HepG2 (cell line): ENCODE data around the gene GNGT2. TPM values are rescaled to one million over a fixed set of nuclear protein-coding genes. Genes with fewer than 3 reads are reported as not detected.

Experiments used
- ATAC-seq: fragments of 200-7000 bp; cut with Tn5 transposase; 3 replicates; pipeline ENCODE4 v1.9.1; 2020; ENCODE audit warnings: mild to moderate bottlenecking, moderate library complexity
- BruUV-seq: library from RNA; stranded (reverse); fragments of 400-500 nt; replicated peaks from 2 replicates; lab custom pipeline; 2021; lab: Mats Ljungman, UMichigan
- CTCF ChIA-PET: fragments of 300-600 bp; formaldehyde crosslinking; extraction: SDS; loops from one replicate; lab custom pipeline; 2021; ENCODE audit warnings: low total read pairs, inconsistent platforms, low intra/inter-chr PET ratio; lab: Yijun Ruan, JAX
- POLR2A ChIA-PET: fragments of 350-600 bp; sonication (Branson Sonifier 250); formaldehyde crosslinking; loops from one replicate; lab custom pipeline; 2020; ENCODE audit warnings: antibody characterized with exemption, inconsistent platforms; lab: Yijun Ruan, JAX
- DNase-seq: peaks from one replicate; pipeline ENCODE4 v3.0.0-alpha.2; 2015; ENCODE audit warnings: low spot score
- FAIRE-seq: peaks from 3 replicates; lab custom pipeline; 2011; peaks lifted over from hg19 to GRCh38; lab: Jason Lieb, UNC
- H2AFZ ChIP-seq: one replicate; pipeline ENCODE4 v1.6.1; 2011; ENCODE audit warnings: low read length, inconsistent platforms
- H3K27ac ChIP-seq: fragments of 300-600 bp; 3 replicates; pipeline ENCODE4 v1.8.0; 2011; ENCODE audit warnings: mixed run types, mild to moderate bottlenecking, mixed read lengths, low read length, inconsistent platforms; ENCODE audit not compliant: insufficient read depth; ENCODE audit errors: extremely low read length
- H3K27me3 ChIP-seq, 2 experiments: fragments of 200-600 bp in 1 of 2; 2 replicates in 1 of 2; 3 replicates in 1 of 2; pipeline versions ENCODE4 v1.6.0 to v1.8.0; 2011; ENCODE audit warnings: low read length in 2 of 2, mild to moderate bottlenecking in 2 of 2, moderate library complexity in 2 of 2, inconsistent platforms in 1 of 2; ENCODE audit not compliant: insufficient read depth in 2 of 2, control insufficient read depth in 1 of 2
- H3K36me3 ChIP-seq, 2 experiments: fragments of 200-600 bp in 1 of 2; replicated peaks in 1 of 2; 2 replicates in 1 of 2; 3 replicates in 1 of 2; pipeline versions ENCODE4 v1.5.1 to v1.8.0; 2011; ENCODE audit warnings: low read length in 2 of 2, inconsistent platforms in 1 of 2; ENCODE audit not compliant: insufficient read depth in 2 of 2, control insufficient read depth in 1 of 2
- H3K4me1 ChIP-seq: 2 replicates; pipeline ENCODE4 v1.5.1; 2012; ENCODE audit warnings: low read length, inconsistent platforms; ENCODE audit not compliant: insufficient read depth
- H3K4me2 ChIP-seq: 2 replicates; pipeline ENCODE4 v1.6.0; 2011; ENCODE audit warnings: low read depth, low read length, inconsistent platforms
- H3K4me3 ChIP-seq, 3 experiments: fragments of 200-600 bp in 1 of 3; sonication (generic), shearing (Covaris generic) in 1 of 3; replicated peaks in 1 of 3; 2 replicates each; pipeline ENCODE4 v1.5.1; 2011 to 2016; ENCODE audit warnings: low read length in 3 of 3, inconsistent platforms in 2 of 3, low read depth in 2 of 3, mild to moderate bottlenecking in 2 of 3, control low read depth in 1 of 3, mixed read lengths in 1 of 3; ENCODE audit not compliant: insufficient read depth in 1 of 3
- H3K79me2 ChIP-seq: one replicate; pipeline ENCODE4 v1.6.1; 2011; ENCODE audit warnings: low read length, inconsistent platforms; ENCODE audit not compliant: insufficient read depth
- H3K9ac ChIP-seq: 2 replicates; pipeline ENCODE4 v1.6.0; 2011; ENCODE audit warnings: mild to moderate bottlenecking, low read depth, low read length, inconsistent platforms; ENCODE audit not compliant: insufficient read depth
- H3K9me3 ChIP-seq: 2 replicates; pipeline ENCODE4 v1.5.1; 2012; ENCODE audit warnings: mild to moderate bottlenecking, low read length
- H4K20me1 ChIP-seq: 2 replicates; pipeline ENCODE4 v1.6.0; 2011; ENCODE audit warnings: inconsistent platforms, mild to moderate bottlenecking, low read length, moderate library complexity; ENCODE audit not compliant: insufficient read depth
- DNMT1 ChIP-seq: sonication (generic); formaldehyde crosslinking; IDR thresholded peaks from 2 replicates; pipeline ENCODE4 v1.5.1; 2020; ENCODE audit warnings: mild to moderate bottlenecking, missing genetic modification reagents
- HMG20B ChIP-seq: conservative IDR thresholded peaks from 2 replicates; pipeline ENCODE4 v1.6.1; 2016; ENCODE audit warnings: missing genetic modification reagents, missing compliant biosample characterization
- MXD4 ChIP-seq: IDR thresholded peaks from 2 replicates; pipeline ENCODE4 v1.6.1; 2016; ENCODE audit warnings: mild to moderate bottlenecking, missing biosample characterization, missing genetic modification reagents
- PAXIP1 ChIP-seq: sonication (generic); formaldehyde crosslinking; conservative IDR thresholded peaks from 2 replicates; pipeline ENCODE4 v1.4.0; 2020; ENCODE audit warnings: mild to moderate bottlenecking, missing genetic modification reagents, moderate library complexity
- POLR2G ChIP-seq: fragments of 200-400 bp; formaldehyde crosslinking; IDR thresholded peaks from 2 replicates; pipeline ENCODE4 v1.6.1; 2018; ENCODE audit warnings: mild to moderate bottlenecking, low read depth, low read length, moderate library complexity
- RELA ChIP-seq: sonication (generic); formaldehyde crosslinking; IDR thresholded peaks from 2 replicates; pipeline ENCODE4 v1.4.0; 2020; ENCODE audit warnings: missing genetic modification reagents
- REXO4 ChIP-seq: sonication (generic); formaldehyde crosslinking; IDR thresholded peaks from 2 replicates; pipeline ENCODE4 v1.8.0; 2022; ENCODE audit warnings: missing genetic modification reagents, mild to moderate bottlenecking, borderline replicate concordance
- SOX5 ChIP-seq: IDR thresholded peaks from 2 replicates; pipeline ENCODE4 v1.6.1; 2016; ENCODE audit warnings: borderline replicate concordance
- ZIK1 ChIP-seq: sonication (generic); formaldehyde crosslinking; IDR thresholded peaks from 2 replicates; pipeline ENCODE4 v1.5.0; 2020; ENCODE audit warnings: mild to moderate bottlenecking, low read depth, missing genetic modification reagents, borderline replicate concordance
- ZNF562 ChIP-seq: sonication (generic); formaldehyde crosslinking; IDR thresholded peaks from 2 replicates; pipeline ENCODE4 v1.8.0; 2022; ENCODE audit warnings: missing genetic modification reagents, borderline replicate concordance
- ZNF567 ChIP-seq: sonication (generic); formaldehyde crosslinking; IDR thresholded peaks from 2 replicates; pipeline ENCODE4 v1.8.1; 2023; ENCODE audit warnings: mild to moderate bottlenecking, missing genetic modification reagents, borderline replicate concordance
- ZNF605 ChIP-seq: sonication (generic); formaldehyde crosslinking; IDR thresholded peaks from 2 replicates; pipeline ENCODE4 v1.8.0; 2022; ENCODE audit warnings: mild to moderate bottlenecking, missing genetic modification reagents
- ZNF7 ChIP-seq: IDR thresholded peaks from 2 replicates; pipeline ENCODE4 v1.6.1; 2016; ENCODE audit warnings: missing biosample characterization, missing genetic modification reagents
- ZNF816 ChIP-seq: sonication (generic); formaldehyde crosslinking; IDR thresholded peaks from 2 replicates; pipeline ENCODE4 v1.8.0; 2022; ENCODE audit warnings: missing genetic modification reagents, mild to moderate bottlenecking, borderline replicate concordance
- ZSCAN22 ChIP-seq: sonication (generic); formaldehyde crosslinking; IDR thresholded peaks from 2 replicates; pipeline ENCODE4 v1.4.0; 2020; ENCODE audit warnings: mild to moderate bottlenecking, missing genetic modification reagents
- WGBS: methylation state at CpG from one replicate; pipeline ENCODE4 v1.1.6; 2017; ENCODE audit warnings: low lambda C conversion rate; 5-methylcytosine and 5-hydroxymethylcytosine counted together
- in situ Hi-C: cut with HindIII; loops from 2 replicates; pipeline ENCODE4 v1.10.0; 2017; ENCODE audit warnings: low pct_unique_long_range_greater_than_20kb; ENCODE audit not compliant: extremely low pct_ligation_motif_present
- intact Hi-C: fragments of 100-400 bp; cut with micrococcal nuclease; formaldehyde crosslinking; loops from one replicate; pipeline ENCODE4 v1.10.0; 2022; ENCODE audit not compliant: unreplicated experiment
- polyA plus RNA-seq, 8 experiments: library from polyadenylated mRNA; depleted of rRNA in 3 of 8; stranded (reverse) in 7 of 8; unstranded in 1 of 8; fragments of >200 nt; fragmentation: Illumina TruSeq in 4 of 8; extraction: Trizol in 4 of 8; gene quantifications; 2 replicates each; pipeline versions ENCODE4 v1.2.1 to v1.2.3, GENCODE V29; 2011 to 2016; ENCODE audit warnings: low read depth in 4 of 8, missing spikeins in 1 of 8, mixed read lengths in 1 of 8; ENCODE audit not compliant: insufficient read depth in 1 of 8
- total RNA-seq, 5 experiments: library from RNA; depleted of rRNA; stranded (reverse); fragments of >200 nt; fragmentation: Illumina TruSeq; extraction: Trizol; gene quantifications; 2 replicates each; pipeline ENCODE4 v1.2.3, GENCODE V29; 2016; ENCODE audit warnings: low read depth in 1 of 5
- TF ChIP-seq, protein P1 (sequence below): sonication (generic); formaldehyde crosslinking; IDR thresholded peaks from 2 replicates; pipeline ENCODE4 v1.5.1; 2020; ENCODE audit warnings: missing genetic modification reagents, mild to moderate bottlenecking, borderline replicate concordance
- TF ChIP-seq, protein P2 (sequence below): sonication (generic); formaldehyde crosslinking; IDR thresholded peaks from 2 replicates; pipeline ENCODE4 v1.5.0; 2020; ENCODE audit warnings: missing genetic modification reagents

The GNGT2 gene
- total and polyA plus RNA-seq, 2 of the 13 experiments (the other 11 are each of a cell fraction or from before 2014, with no cell fraction given): not detected

DNA sequence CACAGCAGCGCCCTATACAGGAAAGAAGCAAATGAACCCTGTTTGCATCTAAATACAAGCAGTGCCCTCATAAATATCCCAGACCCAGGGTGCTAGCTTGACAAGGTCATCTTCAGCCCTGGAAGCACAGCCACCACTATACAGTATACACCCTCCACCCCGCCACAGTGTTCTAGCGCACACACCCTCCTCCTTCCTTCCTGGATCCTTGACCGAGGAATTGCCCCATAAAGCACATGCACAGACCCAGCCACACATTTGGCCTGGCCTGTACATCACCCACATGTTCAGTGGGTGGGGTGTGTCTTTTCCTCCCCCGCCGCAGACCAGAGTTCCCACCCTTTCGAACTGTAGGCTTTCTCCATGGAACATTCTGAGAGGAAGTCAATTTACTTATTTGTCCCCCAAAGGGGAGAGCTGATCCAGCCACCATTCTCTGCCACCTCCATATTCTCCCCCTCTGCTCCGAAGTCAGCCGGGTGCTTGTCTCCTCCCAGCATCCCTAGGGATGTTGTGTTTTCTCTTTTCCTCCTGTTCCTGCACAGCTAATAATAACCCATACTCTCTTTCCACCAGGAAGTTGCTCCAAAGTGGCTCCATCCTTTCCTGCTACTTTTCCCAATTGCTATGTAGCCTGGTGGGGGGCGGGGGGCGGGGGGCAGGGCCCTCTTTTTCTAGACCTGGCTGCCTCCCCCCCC is 6.7 kb upstream of the GNGT2 start (continued):
- TF ChIP-seq DNMT1 (CRISPR knock-in tag): no peak
- no peak for TF ChIP-seq ZIK1 (CRISPR knock-in tag)
- no peak for TF ChIP-seq POLR2G

DNA sequence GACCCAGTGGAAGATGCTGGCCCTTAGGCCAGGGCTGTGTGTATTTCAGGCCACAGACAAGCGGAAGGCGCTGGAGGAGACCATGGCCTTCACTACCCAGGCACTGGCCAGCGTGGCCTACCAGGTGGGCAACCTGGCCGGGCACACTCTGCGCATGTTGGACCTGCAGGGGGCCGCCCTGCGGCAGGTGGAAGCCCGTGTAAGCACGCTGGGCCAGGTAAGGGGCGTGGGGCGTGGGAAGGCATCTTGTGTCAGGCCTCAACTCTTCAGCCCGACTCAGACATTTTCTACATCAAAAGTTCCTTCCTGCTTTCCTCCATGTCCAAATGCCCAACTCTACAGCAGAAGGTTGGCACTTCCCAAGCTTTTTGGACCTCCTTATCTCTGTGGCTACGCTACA is 6.1 kb upstream of the GNGT2 start:
- Histone ChIP-seq H3K4me3 (no peak overlapping the region), H3K27ac (no peak overlapping the region), H3K27me3 (peaks cover 8 to 64% of the 10 kb centered on the region in 2 experiments), H3K9ac (no peak overlapping the region), H3K4me1 (no peaks in the 10 kb centered on the region), H3K9me3 (no peaks in the 10 kb centered on the region), H4K20me1 (no peaks in the 10 kb centered on the region), H3K4me2 (no peak overlapping the region), H2AFZ (no peak overlapping the region), H3K79me2 (no peaks in the 10 kb centered on the region), H3K36me3 (no peaks in the 10 kb centered on the region)
- in situ Hi-C loops: no loop called here
- ATAC-seq: no peak
- no peak for FAIRE-seq
- ChIA-PET POLR2A (no interaction called here), CTCF (no interaction called here)
- intact Hi-C loops: no loop called here
- DNase-seq: no peak
- WGBS: 43% methylated on average over 12 of the region's 13 CpGs
- no TSS peak for BruUV-seq
- TF ChIP-seq ZNF816 (CRISPR knock-in tag) (no peak), ZNF605 (no peak), ZNF562 (no peak), RELA (CRISPR knock-in tag) (no peak), SOX5 (CRISPR knock-in tag) (no peak), ZNF567 (CRISPR knock-in tag) (no peak), REXO4 (CRISPR knock-in tag) (no peak), HMG20B (no peak), PAXIP1 (no peak), MXD4 (CRISPR knock-in tag) (no peak), ZSCAN22 (no peak), ZNF7 (CRISPR knock-in tag) (no peak)
- TF ChIP-seq, protein P1, sequence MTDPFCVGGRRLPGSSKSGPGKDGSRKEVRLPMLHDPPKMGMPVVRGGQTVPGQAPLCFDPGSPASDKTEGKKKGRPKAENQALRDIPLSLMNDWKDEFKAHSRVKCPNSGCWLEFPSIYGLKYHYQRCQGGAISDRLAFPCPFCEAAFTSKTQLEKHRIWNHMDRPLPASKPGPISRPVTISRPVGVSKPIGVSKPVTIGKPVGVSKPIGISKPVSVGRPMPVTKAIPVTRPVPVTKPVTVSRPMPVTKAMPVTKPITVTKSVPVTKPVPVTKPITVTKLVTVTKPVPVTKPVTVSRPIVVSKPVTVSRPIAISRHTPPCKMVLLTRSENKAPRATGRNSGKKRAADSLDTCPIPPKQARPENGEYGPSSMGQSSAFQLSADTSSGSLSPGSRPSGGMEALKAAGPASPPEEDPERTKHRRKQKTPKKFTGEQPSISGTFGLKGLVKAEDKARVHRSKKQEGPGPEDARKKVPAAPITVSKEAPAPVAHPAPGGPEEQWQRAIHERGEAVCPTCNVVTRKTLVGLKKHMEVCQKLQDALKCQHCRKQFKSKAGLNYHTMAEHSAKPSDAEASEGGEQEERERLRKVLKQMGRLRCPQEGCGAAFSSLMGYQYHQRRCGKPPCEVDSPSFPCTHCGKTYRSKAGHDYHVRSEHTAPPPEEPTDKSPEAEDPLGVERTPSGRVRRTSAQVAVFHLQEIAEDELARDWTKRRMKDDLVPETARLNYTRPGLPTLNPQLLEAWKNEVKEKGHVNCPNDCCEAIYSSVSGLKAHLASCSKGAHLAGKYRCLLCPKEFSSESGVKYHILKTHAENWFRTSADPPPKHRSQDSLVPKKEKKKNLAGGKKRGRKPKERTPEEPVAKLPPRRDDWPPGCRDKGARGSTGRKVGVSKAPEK: no peak
- TF ChIP-seq, protein P2, sequence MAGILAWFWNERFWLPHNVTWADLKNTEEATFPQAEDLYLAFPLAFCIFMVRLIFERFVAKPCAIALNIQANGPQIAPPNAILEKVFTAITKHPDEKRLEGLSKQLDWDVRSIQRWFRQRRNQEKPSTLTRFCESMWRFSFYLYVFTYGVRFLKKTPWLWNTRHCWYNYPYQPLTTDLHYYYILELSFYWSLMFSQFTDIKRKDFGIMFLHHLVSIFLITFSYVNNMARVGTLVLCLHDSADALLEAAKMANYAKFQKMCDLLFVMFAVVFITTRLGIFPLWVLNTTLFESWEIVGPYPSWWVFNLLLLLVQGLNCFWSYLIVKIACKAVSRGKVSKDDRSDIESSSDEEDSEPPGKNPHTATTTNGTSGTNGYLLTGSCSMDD (CRISPR knock-in tag): no peak
